Activated CD8-positive, alpha-beta T cell treated with anti-CD3 and anti-CD28 coated beads for 36 hours (primary cell): ENCODE data around the gene ARHGAP26. TPM values are rescaled to one million over a fixed set of nuclear protein-coding genes. Genes with fewer than 3 reads are reported as not detected.

Experiments used
- ATAC-seq: fragments of 200-7000 bp; cut with Tn5 transposase; one replicate; pipeline ENCODE4 v1.10.0; 2021; ENCODE audit warnings: mild to moderate bottlenecking, moderate library complexity
- CTCF ChIA-PET: fragments of 350-600 bp; sonication (Branson Sonifier 250); formaldehyde crosslinking; loops from one replicate; lab custom pipeline; 2021; ENCODE audit warnings: antibody characterized with exemption; lab: Charles Lee
- POLR2A ChIA-PET: fragments of 350-600 bp; sonication (Branson Sonifier 250); formaldehyde crosslinking; loops from one replicate; lab custom pipeline; 2021; ENCODE audit warnings: antibody characterized with exemption; lab: Charles Lee
- DNase-seq: peaks from one replicate; pipeline ENCODE4 v3.0.0-alpha.2; 2020
- H3K27ac Mint-ChIP-seq: one replicate; pipeline ENCODE4 v1.8.0; 2021; ENCODE audit warnings: mild to moderate bottlenecking, mixed read lengths
- H3K27me3 Mint-ChIP-seq: one replicate; pipeline ENCODE4 v1.8.0; 2021; ENCODE audit warnings: mixed read lengths
- H3K36me3 Mint-ChIP-seq: one replicate; pipeline ENCODE4 v1.8.0; 2021; ENCODE audit warnings: low read depth, mixed read lengths
- H3K4me1 Mint-ChIP-seq: one replicate; pipeline ENCODE4 v1.8.0; 2021; ENCODE audit warnings: low read depth, mixed read lengths
- H3K4me3 Mint-ChIP-seq: one replicate; pipeline ENCODE4 v1.8.0; 2021; ENCODE audit warnings: mild to moderate bottlenecking, moderate library complexity, mixed read lengths
- H3K9me3 Mint-ChIP-seq: one replicate; pipeline ENCODE4 v1.8.0; 2021; ENCODE audit warnings: mixed read lengths
- intact Hi-C: fragments of 100-400 bp; cut with micrococcal nuclease; formaldehyde crosslinking; loops from one replicate; pipeline ENCODE4 v1.10.0; 2022
- total RNA-seq, 2 experiments: library from RNA; stranded (reverse); gene quantifications; one replicate each; pipeline ENCODE4 v1.2.3, GENCODE V29; 2021
- TF ChIP-seq, protein P1 (sequence below): fragments of 200-600 bp; IDR thresholded peaks from one replicate; pipeline ENCODE4 v1.8.0; 2022; ENCODE audit warnings: antibody characterized with exemption, mild to moderate bottlenecking

The ARHGAP26 gene
- total RNA-seq, 2 experiments from 2014 or later = 12.7 to 18.0 TPM

DNA sequence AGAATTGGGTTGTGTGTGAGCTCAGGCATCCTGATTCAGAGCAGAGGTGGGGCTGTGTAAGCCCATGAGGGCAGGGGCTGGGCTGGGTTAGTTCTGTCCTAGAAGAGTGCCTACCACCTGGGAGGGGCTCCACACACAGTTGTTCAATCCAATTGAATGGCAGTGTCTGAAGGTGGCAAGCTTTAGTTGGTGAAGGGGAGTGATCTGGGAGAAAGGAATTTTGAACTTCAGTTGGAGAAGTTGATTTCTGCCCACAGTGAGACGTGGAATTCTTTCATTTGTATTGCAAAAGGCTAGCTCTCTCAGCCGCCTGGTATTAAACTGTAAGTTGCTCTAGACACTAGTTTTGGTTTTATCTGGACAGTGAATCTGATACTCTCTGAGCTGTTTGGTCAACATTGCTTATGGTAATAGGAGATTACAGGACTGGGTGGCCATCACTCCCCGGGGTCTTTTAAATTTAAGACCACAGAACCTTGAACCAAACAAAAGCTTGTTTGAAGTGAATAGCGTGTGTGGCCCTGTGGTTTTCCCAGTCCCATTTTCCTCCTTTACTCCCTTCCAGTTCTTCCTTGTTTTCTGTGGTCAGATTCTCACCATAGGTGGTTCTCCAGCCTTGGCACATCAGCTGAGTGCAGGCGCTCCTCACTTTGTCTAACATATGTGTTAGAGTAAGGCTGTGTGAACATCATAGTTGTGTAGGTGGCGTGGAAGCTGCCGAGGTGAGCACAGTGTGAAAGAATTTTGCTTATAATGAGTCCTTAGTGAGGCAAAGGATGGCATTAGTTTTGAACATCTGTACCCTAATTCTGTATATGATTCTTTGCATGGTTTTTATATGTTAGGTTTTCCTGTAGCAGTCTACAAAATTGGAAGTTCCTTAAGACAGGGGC lies 78.0 kb downstream of the ARHGAP26 start:
- Mint-ChIP-seq H3K4me3 (no peak overlapping the region), H3K27me3 (no peaks in the 10 kb centered on the region), H3K9me3 (no peaks in the 10 kb centered on the region), H3K36me3 (no peaks in the 10 kb centered on the region), H3K4me1 (peaks cover 63% of the 10 kb centered on the region), H3K27ac (no peak overlapping the region)
- ChIA-PET CTCF (interaction anchor here (0.6 to 1.8 kb wide), 4 partner anchors 19 to 100 kb away, joined by 3 to 7 read pairs (median 4); no protein-coding TSS in a partner anchor), POLR2A (interaction anchor here (0.6 to 0.8 kb wide), 2 partner anchors 12 to 926 kb away, joined by 3 read pairs; no protein-coding TSS in a partner anchor)
- ATAC-seq (no peak), DNase-seq (no peak)
- intact Hi-C loops = no loop called here
- TF ChIP-seq, protein P1, sequence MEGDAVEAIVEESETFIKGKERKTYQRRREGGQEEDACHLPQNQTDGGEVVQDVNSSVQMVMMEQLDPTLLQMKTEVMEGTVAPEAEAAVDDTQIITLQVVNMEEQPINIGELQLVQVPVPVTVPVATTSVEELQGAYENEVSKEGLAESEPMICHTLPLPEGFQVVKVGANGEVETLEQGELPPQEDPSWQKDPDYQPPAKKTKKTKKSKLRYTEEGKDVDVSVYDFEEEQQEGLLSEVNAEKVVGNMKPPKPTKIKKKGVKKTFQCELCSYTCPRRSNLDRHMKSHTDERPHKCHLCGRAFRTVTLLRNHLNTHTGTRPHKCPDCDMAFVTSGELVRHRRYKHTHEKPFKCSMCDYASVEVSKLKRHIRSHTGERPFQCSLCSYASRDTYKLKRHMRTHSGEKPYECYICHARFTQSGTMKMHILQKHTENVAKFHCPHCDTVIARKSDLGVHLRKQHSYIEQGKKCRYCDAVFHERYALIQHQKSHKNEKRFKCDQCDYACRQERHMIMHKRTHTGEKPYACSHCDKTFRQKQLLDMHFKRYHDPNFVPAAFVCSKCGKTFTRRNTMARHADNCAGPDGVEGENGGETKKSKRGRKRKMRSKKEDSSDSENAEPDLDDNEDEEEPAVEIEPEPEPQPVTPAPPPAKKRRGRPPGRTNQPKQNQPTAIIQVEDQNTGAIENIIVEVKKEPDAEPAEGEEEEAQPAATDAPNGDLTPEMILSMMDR = no peak

GRCh38 chr5:142849466-142849865 lies 79.3 kb downstream of the ARHGAP26 start:
- no peaks in the 10 kb centered on the region for H3K36me3 Mint-ChIP-seq
- ChIA-PET POLR2A (no interaction called here), CTCF (interaction anchor here (1.0 kb wide), 1 partner anchor 96 kb away, joined by 3 read pairs; no protein-coding TSS in a partner anchor)
- intact Hi-C loops = no loop called here
- peaks cover 60% of the 10 kb centered on the region for H3K4me1 Mint-ChIP-seq
- no peak overlapping the region for H3K27ac Mint-ChIP-seq
- TF ChIP-seq, protein P1 = no peak
- no peaks in the 10 kb centered on the region for H3K27me3 Mint-ChIP-seq
- DNase-seq (no peak), ATAC-seq (no peak)
- no peak overlapping the region for H3K4me3 Mint-ChIP-seq
- no peaks in the 10 kb centered on the region for H3K9me3 Mint-ChIP-seq

DNA sequence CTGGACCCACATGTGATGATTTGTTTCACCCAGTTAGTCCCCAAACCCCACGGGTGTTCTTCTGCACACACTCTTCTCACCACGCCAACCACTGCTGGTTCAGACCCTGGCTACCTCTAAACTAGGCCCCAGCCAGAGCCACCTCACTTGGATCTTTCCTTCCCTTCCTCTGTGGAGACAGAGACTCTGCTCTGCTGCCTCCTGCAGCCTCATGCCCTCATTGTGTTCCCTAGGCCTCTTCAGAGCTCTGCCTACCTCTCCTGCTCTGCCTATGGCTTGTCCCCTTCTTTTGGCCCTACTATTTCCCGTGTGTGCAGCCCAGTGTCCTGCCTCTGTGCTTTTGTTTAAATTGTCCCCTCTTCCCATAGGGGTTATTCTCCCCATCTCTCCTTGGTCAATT lies 79.7 kb downstream of the ARHGAP26 start:
- intact Hi-C loops = no loop called here
- H3K27me3 Mint-ChIP-seq = no peaks in the 10 kb centered on the region
- no peaks in the 10 kb centered on the region for H3K9me3 Mint-ChIP-seq
- DNase-seq (no peak), ATAC-seq (no peak)
- no peaks in the 10 kb centered on the region for H3K36me3 Mint-ChIP-seq
- H3K4me3 Mint-ChIP-seq = no peak overlapping the region
- CTCF ChIA-PET = interaction anchor here (1.0 to 2.4 kb wide), 3 partner anchors 97 to 137 kb away, joined by 3 to 7 read pairs (median 6); no protein-coding TSS in a partner anchor
- POLR2A ChIA-PET = no interaction called here
- TF ChIP-seq, protein P1 = no peak
- no peak overlapping the region for H3K27ac Mint-ChIP-seq
- peaks cover 58% of the 10 kb centered on the region for H3K4me1 Mint-ChIP-seq

DNA sequence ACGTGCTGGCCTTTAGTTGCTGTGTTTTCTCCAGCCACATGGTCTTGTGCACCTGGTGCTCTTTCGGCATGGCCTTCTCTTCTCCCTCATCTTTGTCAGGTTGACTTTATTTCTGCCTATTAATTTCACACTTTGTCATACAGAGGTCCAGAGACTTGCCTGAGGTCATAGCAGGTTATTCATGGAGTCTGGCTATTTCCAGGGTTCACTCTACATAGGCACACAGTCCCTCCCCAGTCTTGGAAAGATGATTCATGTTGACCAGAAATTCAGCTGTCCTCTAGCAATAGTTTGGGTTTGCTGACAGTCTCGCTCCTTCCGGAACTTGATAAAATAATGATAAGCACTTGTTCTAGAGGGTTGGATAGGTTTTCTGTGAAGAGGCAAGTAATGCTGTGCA lies 81.6 kb downstream of the ARHGAP26 start:
- ATAC-seq = no peak
- intact Hi-C loops = no loop called here
- no peaks in the 10 kb centered on the region for H3K36me3 Mint-ChIP-seq

More for the DNA sequence above, 81.6 kb downstream of the ARHGAP26 start:
- H3K4me1 Mint-ChIP-seq = peaks cover 49% of the 10 kb centered on the region
- POLR2A ChIA-PET = no interaction called here
- DNase-seq = no peak
- CTCF ChIA-PET = interaction anchor here (2.4 kb wide), 1 partner anchor 103 kb away, joined by 7 read pairs; no protein-coding TSS in a partner anchor
- no peak overlapping the region for H3K4me3 Mint-ChIP-seq
- TF ChIP-seq, protein P1 = no peak
- no peak overlapping the region for H3K27ac Mint-ChIP-seq
- H3K9me3 Mint-ChIP-seq = no peaks in the 10 kb centered on the region
- no peaks in the 10 kb centered on the region for H3K27me3 Mint-ChIP-seq
